Measurements from ENCODE around the gene OR8B2.
"Not testable (repeated sequence)": the region's sequence is repeated elsewhere in the genome, so short reads cannot be mapped to it uniquely, and the experiment has no call there.

OR8B2 gene

GRCh38 chr11:124384399-124384798, at the start of gene OR8B2:
Gene OR8B2, minus strand, starts transcription at chr11:124384499. Its CDS starts 1,156 bp downstream, at chr11:124383343.
- no peak for DNase-seq (ENCODE audit: low read depth)

GRCh38 chr11:124429599-124429998, 45.3 kb upstream of the OR8B2 start:
- DNase-seq (ENCODE audit: low read depth) = no peak

- no peak for DNase-seq (ENCODE audit: low read depth)
Measured at GRCh38 chr11:124424384-124424921, 40.2 kb upstream of the OR8B2 start, which contains the start of gene OR8B4. Gene OR8B4, minus strand, starts transcription at chr11:124424871. Its CDS starts 0 bp downstream, at chr11:124424871.

- DNase-seq (ENCODE audit: low read depth) = no peak
Measured at GRCh38 chr11:124421043-124421442, 36.7 kb upstream of the OR8B2 start.

- no peak for DNase-seq (ENCODE audit: low read depth)
Measured at GRCh38 chr11:124415356-124415923, 31.1 kb upstream of the OR8B2 start.

- no peak for DNase-seq (ENCODE audit: low read depth)
Measured at GRCh38 chr11:124409906-124410305, 25.6 kb upstream of the OR8B2 start.

- DNase-seq (ENCODE audit: low read depth) = no peak
Measured at GRCh38 chr11:124405581-124405980, 21.3 kb upstream of the OR8B2 start.

GRCh38 chr11:124403186-124403585, 18.9 kb upstream of the OR8B2 start:
- DNase-seq (ENCODE audit: low read depth) = not testable (repeated sequence)

GRCh38 chr11:124402326-124402922, 18.1 kb upstream of the OR8B2 start:
- no peak for DNase-seq (ENCODE audit: low read depth)

GRCh38 chr11:124398924-124399323, 14.6 kb upstream of the OR8B2 start, which contains the start of gene OR8B3:
Gene OR8B3, minus strand, starts transcription at chr11:124399024. Its CDS starts 1,673 bp downstream, at chr11:124397351.
- DNase-seq (ENCODE audit: low read depth) = no peak

GRCh38 chr11:124396847-124397246, 12.5 kb upstream of the OR8B2 start:
- DNase-seq (ENCODE audit: low read depth) = not testable (repeated sequence)

- DNase-seq (ENCODE audit: low read depth) = no peak
Measured at GRCh38 chr11:124394408-124394807, 10.1 kb upstream of the OR8B2 start.

- DNase-seq (ENCODE audit: low read depth) = not testable (repeated sequence)
Measured at GRCh38 chr11:124382857-124383256, 1.4 kb downstream of the OR8B2 start.

GRCh38 chr11:124380585-124380984, 3.7 kb downstream of the OR8B2 start:
- DNase-seq (ENCODE audit: low read depth) = no peak

GRCh38 chr11:124376280-124376679, 8.0 kb downstream of the OR8B2 start:
- DNase-seq (ENCODE audit: low read depth) = no peak

- DNase-seq (ENCODE audit: low read depth) = no peak
Measured at GRCh38 chr11:124359566-124359965, 24.7 kb downstream of the OR8B2 start.

GRCh38 chr11:124346311-124346955, 37.9 kb downstream of the OR8B2 start:
- DNase-seq (ENCODE audit: low read depth) = no peak

- DNase-seq (ENCODE audit: low read depth) = no peak
Measured at GRCh38 chr11:124344346-124344745, 40.0 kb downstream of the OR8B2 start.

- no peak for DNase-seq (ENCODE audit: low read depth)
Measured at GRCh38 chr11:124340142-124340447, 44.2 kb downstream of the OR8B2 start.

- DNase-seq (ENCODE audit: low read depth) = no peak
Measured at GRCh38 chr11:124339396-124340141, 44.7 kb downstream of the OR8B2 start.
